ENCODE results near the gene EGFR.
"Not testable (repeated sequence)": the region's sequence is repeated elsewhere in the genome, so short reads cannot be mapped to it uniquely, and the experiment has no call there.

EGFR gene

DNA sequence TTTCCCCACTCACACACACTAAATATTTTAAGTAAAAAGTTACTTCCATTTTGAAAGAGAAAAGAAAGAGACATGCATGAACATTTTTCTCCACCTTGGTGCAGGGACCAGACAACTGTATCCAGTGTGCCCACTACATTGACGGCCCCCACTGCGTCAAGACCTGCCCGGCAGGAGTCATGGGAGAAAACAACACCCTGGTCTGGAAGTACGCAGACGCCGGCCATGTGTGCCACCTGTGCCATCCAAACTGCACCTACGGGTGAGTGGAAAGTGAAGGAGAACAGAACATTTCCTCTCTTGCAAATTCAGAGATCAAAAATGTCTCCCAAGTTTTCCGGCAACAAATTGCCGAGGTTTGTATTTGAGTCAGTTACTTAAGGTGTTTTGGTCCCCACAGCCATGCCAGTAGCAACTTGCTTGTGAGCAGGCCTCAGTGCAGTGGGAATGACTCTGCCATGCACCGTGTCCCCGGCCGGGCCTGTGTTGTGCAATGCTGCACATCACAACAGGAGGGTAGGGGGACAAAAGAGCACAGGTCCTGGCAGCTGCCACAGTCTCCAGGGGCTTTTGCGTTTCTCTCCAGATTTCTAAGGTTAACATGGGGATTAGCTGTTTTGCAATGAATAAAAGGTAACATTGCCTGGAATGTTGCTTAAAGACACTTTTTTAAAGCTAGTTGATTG, 146.5 kb downstream of the EGFR start:
- no peaks in the 10 kb centered on the region for H3K27me3 ChIP-seq (replicated peaks; ENCODE audit: insufficient read depth, low read length)
- no peak for TF ChIP-seq EZH2 (optimal IDR thresholded peaks at IDR 0.05; ENCODE audit: low read depth, low read length)
- TF ChIP-seq, protein P1, sequence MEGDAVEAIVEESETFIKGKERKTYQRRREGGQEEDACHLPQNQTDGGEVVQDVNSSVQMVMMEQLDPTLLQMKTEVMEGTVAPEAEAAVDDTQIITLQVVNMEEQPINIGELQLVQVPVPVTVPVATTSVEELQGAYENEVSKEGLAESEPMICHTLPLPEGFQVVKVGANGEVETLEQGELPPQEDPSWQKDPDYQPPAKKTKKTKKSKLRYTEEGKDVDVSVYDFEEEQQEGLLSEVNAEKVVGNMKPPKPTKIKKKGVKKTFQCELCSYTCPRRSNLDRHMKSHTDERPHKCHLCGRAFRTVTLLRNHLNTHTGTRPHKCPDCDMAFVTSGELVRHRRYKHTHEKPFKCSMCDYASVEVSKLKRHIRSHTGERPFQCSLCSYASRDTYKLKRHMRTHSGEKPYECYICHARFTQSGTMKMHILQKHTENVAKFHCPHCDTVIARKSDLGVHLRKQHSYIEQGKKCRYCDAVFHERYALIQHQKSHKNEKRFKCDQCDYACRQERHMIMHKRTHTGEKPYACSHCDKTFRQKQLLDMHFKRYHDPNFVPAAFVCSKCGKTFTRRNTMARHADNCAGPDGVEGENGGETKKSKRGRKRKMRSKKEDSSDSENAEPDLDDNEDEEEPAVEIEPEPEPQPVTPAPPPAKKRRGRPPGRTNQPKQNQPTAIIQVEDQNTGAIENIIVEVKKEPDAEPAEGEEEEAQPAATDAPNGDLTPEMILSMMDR (IDR thresholded peaks at IDR 0.05; ENCODE audit: low read length) = no peak
- TF ChIP-seq EZH2phosphoT487 (IDR thresholded peaks at IDR 0.05; ENCODE audit: low read length) = no peak
- no peaks in the 10 kb centered on the region for H4K20me1 ChIP-seq (ENCODE audit: insufficient read depth, low read length)
- H3K9ac ChIP-seq (ENCODE audit: low read length) = no peak overlapping the region
- H3F3A ChIP-seq (ENCODE audit: insufficient read depth, low read length) = no peaks in the 10 kb centered on the region
- no peak overlapping the region for H3K4me3 ChIP-seq (ENCODE audit: low read length)
- no peak for DNase-seq
- H3K79me2 ChIP-seq (ENCODE audit: low read length) = no peaks in the 10 kb centered on the region
- no peak overlapping the region for H3K27ac ChIP-seq (ENCODE audit: low read length)
- H3K36me3 ChIP-seq (replicated peaks; ENCODE audit: insufficient read depth, low read length) = no peaks in the 10 kb centered on the region
- H3K4me1 ChIP-seq (ENCODE audit: low read length) = no peaks in the 10 kb centered on the region
- H2AFZ ChIP-seq (ENCODE audit: low read length) = no peak overlapping the region
- H3K4me2 ChIP-seq (ENCODE audit: low read depth, low read length) = no peak overlapping the region
- no peaks in the 10 kb centered on the region for H3K9me3 ChIP-seq (replicated peaks; ENCODE audit: insufficient read depth, low read length)
- H3K9me2 ChIP-seq (replicated peaks; ENCODE audit: insufficient read depth, low read length) = no peaks in the 10 kb centered on the region

DNA sequence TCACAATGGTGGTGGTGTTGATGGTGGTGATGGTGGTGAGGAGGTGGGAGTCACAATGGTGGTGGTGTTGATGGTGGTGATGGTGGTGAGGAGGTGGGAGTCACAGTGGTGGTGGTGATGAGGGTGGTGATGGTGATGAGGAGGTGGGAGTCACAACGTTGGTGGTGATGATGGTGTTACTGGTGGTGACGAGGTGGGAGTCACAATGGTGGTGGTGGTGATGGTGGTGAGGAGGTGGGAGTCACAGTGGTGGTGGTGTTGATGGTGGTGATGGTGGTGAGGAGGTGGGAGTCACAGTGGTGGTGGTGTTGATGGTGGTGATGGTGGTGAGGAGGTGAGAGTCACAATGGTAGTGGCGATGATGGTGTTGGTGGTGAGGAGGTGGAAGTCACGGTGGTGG, 148.5 kb downstream of the EGFR start:
- not testable (repeated sequence) for H3K79me2 ChIP-seq (ENCODE audit: low read length); H3K27ac ChIP-seq (ENCODE audit: low read length); H3K9me3 ChIP-seq (replicated peaks; ENCODE audit: insufficient read depth, low read length); H3K9ac ChIP-seq (ENCODE audit: low read length); H3K36me3 ChIP-seq (replicated peaks; ENCODE audit: insufficient read depth, low read length); H3K4me3 ChIP-seq (ENCODE audit: low read length); H3K27me3 ChIP-seq (replicated peaks; ENCODE audit: insufficient read depth, low read length); H4K20me1 ChIP-seq (ENCODE audit: insufficient read depth, low read length); H2AFZ ChIP-seq (ENCODE audit: low read length); H3F3A ChIP-seq (ENCODE audit: insufficient read depth, low read length); H3K9me2 ChIP-seq (replicated peaks; ENCODE audit: insufficient read depth, low read length); H3K4me1 ChIP-seq (ENCODE audit: low read length); DNase-seq; H3K4me2 ChIP-seq (ENCODE audit: low read depth, low read length)

DNA sequence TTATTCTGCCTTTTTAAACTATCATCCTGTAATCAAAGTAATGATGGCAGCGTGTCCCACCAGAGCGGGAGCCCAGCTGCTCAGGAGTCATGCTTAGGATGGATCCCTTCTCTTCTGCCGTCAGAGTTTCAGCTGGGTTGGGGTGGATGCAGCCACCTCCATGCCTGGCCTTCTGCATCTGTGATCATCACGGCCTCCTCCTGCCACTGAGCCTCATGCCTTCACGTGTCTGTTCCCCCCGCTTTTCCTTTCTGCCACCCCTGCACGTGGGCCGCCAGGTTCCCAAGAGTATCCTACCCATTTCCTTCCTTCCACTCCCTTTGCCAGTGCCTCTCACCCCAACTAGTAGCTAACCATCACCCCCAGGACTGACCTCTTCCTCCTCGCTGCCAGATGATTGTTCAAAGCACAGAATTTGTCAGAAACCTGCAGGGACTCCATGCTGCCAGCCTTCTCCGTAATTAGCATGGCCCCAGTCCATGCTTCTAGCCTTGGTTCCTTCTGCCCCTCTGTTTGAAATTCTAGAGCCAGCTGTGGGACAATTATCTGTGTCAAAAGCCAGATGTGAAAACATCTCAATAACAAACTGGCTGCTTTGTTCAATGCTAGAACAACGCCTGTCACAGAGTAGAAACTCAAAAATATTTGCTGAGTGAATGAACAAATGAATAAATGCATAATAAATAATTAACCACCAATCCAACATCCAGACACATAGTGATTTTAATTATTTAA, 151.7 kb downstream of the EGFR start:
- Histone ChIP-seq H4K20me1 (ENCODE audit: insufficient read depth, low read length) (no peaks in the 10 kb centered on the region), H3F3A (ENCODE audit: insufficient read depth, low read length) (no peaks in the 10 kb centered on the region), H3K4me2 (ENCODE audit: low read depth, low read length) (no peak overlapping the region), H3K27me3 (replicated peaks; ENCODE audit: insufficient read depth, low read length) (no peaks in the 10 kb centered on the region), H2AFZ (ENCODE audit: low read length) (no peak overlapping the region), H3K9me2 (replicated peaks; ENCODE audit: insufficient read depth, low read length) (no peaks in the 10 kb centered on the region), H3K79me2 (ENCODE audit: low read length) (no peaks in the 10 kb centered on the region), H3K36me3 (replicated peaks; ENCODE audit: insufficient read depth, low read length) (no peaks in the 10 kb centered on the region), H3K27ac (ENCODE audit: low read length) (no peak overlapping the region), H3K9ac (ENCODE audit: low read length) (no peak overlapping the region), H3K4me3 (ENCODE audit: low read length) (no peak overlapping the region), H3K9me3 (replicated peaks; ENCODE audit: insufficient read depth, low read length) (no peaks in the 10 kb centered on the region), H3K4me1 (ENCODE audit: low read length) (no peaks in the 10 kb centered on the region)
- TF ChIP-seq EZH2phosphoT487 (IDR thresholded peaks at IDR 0.05; ENCODE audit: low read length) (no peak), EZH2 (optimal IDR thresholded peaks at IDR 0.05; ENCODE audit: low read depth, low read length) (no peak)
- TF ChIP-seq, protein P1 (IDR thresholded peaks at IDR 0.05; ENCODE audit: low read length) = no peak
- DNase-seq = no peak

DNA sequence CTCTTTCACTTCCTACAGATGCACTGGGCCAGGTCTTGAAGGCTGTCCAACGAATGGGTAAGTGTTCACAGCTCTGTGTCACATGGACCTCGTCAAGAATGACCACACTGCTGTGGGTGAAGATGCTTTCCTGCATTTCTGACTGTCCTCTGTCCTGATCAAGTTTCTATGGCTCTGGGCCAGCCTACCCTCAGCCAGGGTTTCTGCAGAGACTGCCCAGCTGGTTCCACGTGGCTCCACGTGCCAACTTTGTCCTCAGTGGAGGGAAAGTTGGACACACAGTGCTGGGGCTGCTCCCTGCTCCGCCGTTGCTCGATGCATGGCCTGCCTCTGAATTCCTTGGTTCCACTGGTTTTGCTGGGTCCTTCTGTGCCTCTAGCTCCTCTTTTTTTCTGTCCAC, 152.3 kb downstream of the EGFR start:
- TF ChIP-seq EZH2phosphoT487 (IDR thresholded peaks at IDR 0.05; ENCODE audit: low read length) = no peak
- TF ChIP-seq EZH2 (optimal IDR thresholded peaks at IDR 0.05; ENCODE audit: low read depth, low read length) = no peak
- TF ChIP-seq, protein P1 (IDR thresholded peaks at IDR 0.05; ENCODE audit: low read length) = no peak
- H3F3A ChIP-seq (ENCODE audit: insufficient read depth, low read length) = no peaks in the 10 kb centered on the region
- H3K9me3 ChIP-seq (replicated peaks; ENCODE audit: insufficient read depth, low read length) = no peaks in the 10 kb centered on the region
- no peaks in the 10 kb centered on the region for H3K9me2 ChIP-seq (replicated peaks; ENCODE audit: insufficient read depth, low read length)
- H3K4me1 ChIP-seq (ENCODE audit: low read length) = no peaks in the 10 kb centered on the region
- H2AFZ ChIP-seq (ENCODE audit: low read length) = no peak overlapping the region
- no peak overlapping the region for H3K27ac ChIP-seq (ENCODE audit: low read length)
- H3K4me3 ChIP-seq (ENCODE audit: low read length) = no peak overlapping the region
- H3K27me3 ChIP-seq (replicated peaks; ENCODE audit: insufficient read depth, low read length) = no peaks in the 10 kb centered on the region
- no peak for DNase-seq
- no peaks in the 10 kb centered on the region for H3K79me2 ChIP-seq (ENCODE audit: low read length)
- no peak overlapping the region for H3K4me2 ChIP-seq (ENCODE audit: low read depth, low read length)
- H4K20me1 ChIP-seq (ENCODE audit: insufficient read depth, low read length) = no peaks in the 10 kb centered on the region
- H3K36me3 ChIP-seq (replicated peaks; ENCODE audit: insufficient read depth, low read length) = no peaks in the 10 kb centered on the region
- no peak overlapping the region for H3K9ac ChIP-seq (ENCODE audit: low read length)
